Mucosa of gallbladder (tissue), 1 donor: ENCODE measurements around the gene ARMCX2. TPM values are rescaled to one million over a fixed set of nuclear protein-coding genes. Genes with fewer than 3 reads are reported as not detected.

ENCODE experiments used
- total RNA-seq: library from RNA; stranded (reverse); gene quantifications from one replicate; pipeline ENCODE4 v1.2.1, GENCODE V29; 2021
- donor health status: DM: no; HTN: no; CAD: no.

The ARMCX2 gene
- total RNA-seq, 1 donor from 2014 or later, result 57.9 TPM

Other genes starting within 250 kb of the ARMCX2 start
- 12.7 TPM for gene ARMCX4, start 174.4 kb downstream of the ARMCX2 start, total RNA-seq
- 33.0 TPM for gene ARMCX1, start 109.3 kb downstream of the ARMCX2 start, total RNA-seq
- 39.1 TPM for gene ARMCX6, start 41.9 kb downstream of the ARMCX2 start, total RNA-seq
- gene ARMCX3, start 36.7 kb downstream of the ARMCX2 start, total RNA-seq, result 71.3 TPM